Stimulated activated CD8-positive, alpha-beta memory T cell treated with anti-CD3 and anti-CD28 coated beads, Interleukin-2, amount 100 ng/mL, for 1 hour (primary cell): Measurements from ENCODE around the gene TRIM66.

Experiments used
- DNase-seq, 2 donors: peaks; one replicate each; pipeline ENCODE4 v3.0.0-alpha.2; 2020; ENCODE audit warnings: low read depth in 2 of 2

TRIM66 gene

DNA sequence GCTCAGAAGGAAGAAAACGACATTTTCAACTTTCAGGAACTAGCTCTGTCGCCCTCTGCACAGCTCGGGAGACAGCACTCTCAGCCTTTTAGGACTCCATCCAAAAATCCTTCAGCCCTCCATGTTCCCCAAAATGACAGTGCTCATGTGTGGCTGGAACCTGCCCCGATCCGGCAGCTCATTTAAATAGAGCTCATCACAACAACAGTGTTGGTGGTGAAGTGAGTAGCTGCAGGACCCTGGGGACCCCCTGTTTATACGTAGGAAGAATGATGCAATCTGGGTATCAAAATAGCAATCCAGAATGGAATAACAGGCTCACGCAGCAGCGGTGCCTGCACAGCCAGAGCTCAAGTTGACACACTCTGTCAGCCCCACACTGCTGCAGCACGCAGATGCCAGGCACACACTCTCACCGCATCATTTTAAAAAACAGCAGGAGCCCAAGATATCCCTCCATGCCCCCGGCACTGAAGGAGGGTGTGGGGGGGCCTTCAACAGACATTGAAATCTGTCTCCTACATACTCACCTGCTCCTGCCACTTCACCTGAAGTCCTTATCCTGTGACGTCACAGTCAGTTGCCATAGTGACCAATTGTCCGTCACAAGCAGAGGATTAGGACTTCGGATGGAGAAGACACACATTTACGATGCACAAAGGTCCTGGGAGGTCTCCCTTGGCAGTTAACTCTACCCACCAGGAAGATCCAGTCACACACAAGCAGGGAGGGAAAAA lies 24.0 kb downstream of the TRIM66 start:
- no peak for DNase-seq

DNA sequence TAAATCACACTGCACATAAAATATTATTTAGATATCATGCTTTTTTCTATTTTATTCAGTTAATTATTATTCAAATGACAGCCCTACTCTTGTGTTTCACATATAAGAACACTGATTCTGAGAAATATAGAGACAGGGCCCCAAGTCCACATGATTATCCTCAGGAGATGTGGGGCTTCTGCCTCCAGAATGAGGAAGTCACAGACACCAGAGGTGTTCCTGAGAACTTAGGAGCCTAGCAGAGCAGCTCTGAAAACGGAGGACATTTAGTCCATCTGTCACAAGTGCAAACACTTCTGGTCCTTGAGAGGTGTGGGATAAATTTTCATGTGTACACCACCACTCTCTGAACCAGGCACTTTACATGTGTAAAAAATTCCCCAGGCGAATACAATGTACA lies 26.2 kb downstream of the TRIM66 start:
- no peak for DNase-seq

DNA sequence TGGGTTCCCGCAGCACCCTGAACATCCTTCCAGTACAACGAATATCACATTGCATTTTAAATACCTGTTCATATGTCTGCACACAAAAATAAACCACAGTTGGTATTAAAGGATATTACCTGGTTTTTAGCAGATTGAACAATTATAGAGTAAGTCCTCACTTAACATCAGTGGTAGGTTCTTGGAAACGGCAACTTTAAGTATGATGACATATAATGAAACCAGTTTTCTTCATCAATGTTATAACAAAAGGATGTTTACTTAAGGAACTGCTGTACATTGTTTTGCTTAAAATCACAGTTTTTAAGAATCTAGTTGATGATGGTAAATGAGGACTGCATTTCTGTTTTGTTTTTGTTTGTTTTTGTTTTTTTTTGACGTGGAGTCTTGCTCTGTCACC lies 28.0 kb downstream of the TRIM66 start:
- no peak for DNase-seq

DNA sequence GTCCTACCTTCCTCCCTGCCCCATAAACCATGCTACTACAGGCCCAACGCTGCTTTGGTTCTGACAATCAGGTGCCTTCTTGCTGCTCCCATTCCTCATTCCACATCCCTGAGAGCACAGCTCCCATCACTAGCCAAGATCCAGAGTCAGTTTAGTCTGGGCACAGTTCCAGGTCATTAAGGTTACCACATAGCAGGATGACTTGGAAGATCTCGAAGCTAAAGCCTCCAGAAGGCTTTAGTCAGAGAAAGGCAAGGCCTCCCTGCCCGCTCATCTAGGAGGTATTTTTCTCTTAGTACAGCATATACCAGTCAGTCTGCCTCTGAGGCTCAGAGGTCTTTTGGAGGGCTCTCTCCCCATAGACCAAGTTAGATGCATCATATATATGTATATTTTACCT lies 30.3 kb downstream of the TRIM66 start:
- DNase-seq: no peak

DNA sequence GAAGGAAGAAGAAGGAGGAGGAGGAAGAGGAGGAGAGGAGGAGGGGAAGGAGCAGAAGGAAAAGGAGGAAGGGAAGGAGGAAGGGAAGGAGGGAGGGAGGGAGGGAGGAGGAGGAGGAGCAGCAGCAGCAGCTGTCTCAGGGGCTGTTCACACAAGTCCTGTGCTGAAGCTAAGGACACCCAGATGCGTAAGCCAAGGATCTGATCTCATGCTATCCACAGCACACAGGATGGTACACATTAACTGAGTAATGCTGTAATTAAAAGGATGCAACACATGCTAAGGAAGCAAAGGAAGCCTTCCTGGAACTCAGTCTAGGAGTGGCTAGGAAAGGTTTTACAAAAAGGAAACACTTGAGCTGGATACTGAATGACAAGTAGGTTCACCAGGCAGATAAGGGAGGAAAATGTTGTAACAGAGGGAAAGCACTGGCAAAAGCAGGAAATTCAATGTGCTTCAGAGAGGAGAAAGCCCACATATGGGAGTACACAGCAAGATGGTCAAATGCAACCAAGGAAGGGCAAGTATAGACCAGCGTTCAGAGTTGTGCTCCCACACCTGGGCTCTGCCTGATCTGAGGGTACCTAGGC lies 32.0 kb downstream of the TRIM66 start:
- no peak for DNase-seq

DNA sequence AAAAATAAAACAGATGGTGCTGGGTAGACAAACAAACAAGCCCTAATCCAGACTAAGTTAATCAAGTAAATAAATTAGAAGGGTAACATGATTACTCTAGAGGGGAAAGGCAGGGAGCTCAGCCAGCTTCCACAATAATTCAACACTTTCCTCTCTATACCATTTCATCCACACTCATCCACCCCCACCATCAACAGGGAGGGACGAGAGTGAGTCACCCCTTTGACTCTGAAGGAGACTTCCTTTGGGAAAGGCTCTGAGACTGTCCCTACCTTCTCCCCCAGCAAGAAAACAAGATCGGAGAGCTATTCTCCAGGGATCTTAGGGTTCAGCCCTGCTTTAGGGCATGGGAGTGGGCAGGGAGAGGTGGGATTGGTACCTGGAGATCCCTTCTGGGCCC lies 33.1 kb downstream of the TRIM66 start:
- no peak for DNase-seq

DNA sequence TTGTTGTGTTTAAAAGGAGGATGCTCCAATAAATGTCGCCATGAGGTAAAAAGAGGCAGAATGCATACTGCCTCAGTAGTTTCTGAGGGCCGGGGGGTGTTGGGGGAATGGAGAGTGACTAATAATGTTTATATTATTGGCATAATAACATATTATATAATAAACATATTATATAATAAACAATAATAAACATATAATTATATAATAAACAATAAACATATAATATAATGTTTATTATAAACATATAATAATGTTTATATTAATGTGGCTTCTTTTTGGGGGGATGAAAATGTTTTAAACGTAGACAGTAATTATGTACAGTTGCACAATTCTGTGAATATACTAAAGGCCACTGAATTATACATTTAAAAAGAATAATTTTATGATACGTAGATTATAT lies 35.6 kb downstream of the TRIM66 start:
- DNase-seq: no peak

DNA sequence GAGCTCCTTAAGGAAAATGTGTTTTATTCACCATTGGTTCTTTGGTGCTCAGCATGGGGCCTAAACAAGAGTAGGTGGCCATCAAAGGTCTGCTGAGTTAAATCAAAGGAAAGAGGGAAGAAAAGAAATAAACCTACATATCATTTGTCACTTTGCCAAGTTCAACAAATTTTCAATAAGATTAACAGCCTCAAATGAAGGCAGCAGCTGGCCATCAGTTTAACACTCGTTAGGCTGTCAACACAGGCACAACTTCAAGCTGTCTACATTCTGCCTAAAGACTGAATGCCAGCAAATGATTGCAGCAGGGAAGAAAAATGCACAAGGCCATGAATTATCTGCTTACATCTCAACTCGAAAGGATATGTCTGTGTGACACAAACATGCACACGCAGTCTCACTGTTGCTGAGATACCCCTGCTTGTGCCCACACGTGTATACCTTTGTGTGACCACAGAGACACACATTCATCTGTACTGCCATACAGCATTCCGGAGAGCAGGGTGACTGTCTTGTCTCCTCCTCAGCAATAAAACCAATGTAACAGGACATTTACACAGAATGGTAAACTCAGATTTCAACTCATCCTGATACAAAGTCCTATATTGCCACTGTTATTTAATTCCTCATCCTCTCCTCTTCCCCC lies 40.1 kb downstream of the TRIM66 start:
- DNase-seq: no peak

DNA sequence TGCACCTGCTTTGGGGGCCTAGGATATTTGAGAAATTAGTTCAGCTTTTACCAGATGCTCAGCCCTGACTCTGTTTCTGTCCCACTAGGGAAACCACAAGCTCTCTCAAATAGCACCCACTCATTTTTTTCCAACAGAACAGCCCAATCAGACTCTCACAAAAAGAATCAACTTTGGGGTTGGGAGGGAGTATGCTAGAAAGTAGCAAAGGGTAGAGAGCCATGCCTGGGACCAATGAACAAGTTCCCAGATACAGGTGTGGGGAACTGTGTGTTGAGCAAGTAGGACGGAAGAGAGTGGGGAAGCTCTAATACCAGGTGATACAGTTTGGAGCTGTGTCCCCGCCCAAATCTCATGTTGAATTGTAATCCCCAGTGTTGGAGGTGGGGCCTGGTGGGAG lies 41.1 kb downstream of the TRIM66 start:
- no peak for DNase-seq

DNA sequence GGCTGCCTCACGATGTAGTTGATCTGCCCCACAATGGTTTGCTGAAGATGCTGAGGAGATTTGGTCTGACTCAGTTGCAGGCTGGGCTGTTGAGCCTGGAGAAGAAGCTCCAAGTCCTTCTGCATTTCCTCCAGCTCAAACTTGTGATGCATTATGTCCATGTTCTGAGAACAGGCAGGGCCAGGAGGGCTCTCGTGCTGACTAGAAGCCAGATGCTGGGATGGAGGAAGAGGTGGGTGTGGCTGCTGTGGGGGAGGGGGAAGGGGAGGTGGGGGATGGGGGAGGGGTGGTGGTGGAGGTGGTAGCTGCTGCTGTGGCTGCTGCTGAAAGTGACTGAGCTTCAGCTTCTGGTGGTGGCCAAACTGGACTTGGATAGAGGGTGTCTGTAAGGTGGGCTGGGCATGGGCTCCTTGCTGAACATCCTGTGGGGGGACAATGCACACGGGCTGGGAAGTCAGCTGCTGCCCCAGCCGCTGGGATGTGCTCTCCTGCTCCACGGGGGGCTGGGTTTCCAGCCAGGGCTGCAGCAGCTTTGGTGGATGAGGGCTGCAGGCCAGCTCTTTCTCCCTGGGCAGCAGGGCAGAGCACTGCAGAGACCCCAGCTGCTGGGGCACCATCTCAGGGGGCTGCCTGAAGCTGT lies 42.1 kb downstream of the TRIM66 start:
- no peak for DNase-seq

DNA sequence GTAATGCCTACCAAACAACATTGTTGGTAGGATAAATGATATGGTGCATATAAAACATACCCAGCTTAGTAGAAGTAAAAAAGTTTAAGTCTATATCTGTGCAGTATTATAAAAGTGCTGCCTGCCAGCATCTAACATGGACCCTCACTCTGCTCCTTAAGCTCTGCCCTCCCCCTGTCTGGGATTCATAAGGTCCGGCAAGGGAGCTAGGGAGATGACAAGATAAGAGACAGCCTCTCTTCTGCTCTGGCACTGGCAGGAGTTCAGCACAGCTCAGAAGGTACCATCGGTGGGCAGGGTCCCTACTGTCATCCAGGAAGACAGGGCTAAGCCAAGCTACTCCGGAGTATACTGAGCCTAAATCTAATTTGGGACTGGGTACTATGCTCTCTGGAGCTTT lies 42.8 kb downstream of the TRIM66 start:
- DNase-seq: no peak

DNA sequence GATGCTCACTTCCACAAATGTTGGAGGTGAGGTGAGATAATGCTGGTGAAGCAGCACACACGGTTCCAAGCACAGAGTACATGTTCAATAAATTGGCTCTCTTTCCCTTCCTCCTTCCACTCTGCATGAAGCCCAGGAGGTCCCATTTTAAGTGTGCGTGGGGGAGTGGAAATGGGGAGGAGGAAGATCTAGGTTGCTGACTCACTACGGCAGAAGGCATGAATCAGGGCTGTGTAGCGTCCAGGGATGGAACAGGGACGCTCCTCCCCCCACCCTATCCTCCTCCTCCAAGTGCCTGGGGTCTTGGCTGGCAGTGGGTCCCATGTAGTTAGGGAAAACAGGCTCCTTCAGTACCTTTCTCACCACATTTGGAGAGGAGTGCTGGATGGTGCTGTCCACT lies 44.2 kb downstream of the TRIM66 start:
- no peak for DNase-seq

DNA sequence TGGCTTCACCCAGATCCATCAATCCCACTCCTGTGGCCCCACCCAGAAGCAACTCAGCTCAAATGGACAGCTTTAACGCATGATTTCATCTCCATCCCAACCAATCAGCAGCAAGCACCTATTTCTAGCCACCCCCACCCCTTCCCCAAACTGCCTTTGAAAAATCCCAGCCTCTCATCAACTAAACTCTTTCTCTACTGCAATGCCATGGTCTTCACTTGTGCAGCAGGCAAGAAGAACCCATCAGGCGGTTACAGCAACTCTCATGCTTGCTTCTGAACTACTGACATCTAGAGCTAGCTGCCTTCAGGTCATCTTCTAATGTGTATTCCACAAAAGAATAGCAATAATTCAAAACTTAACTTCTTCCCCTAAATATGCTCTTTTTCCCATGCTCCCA lies 46.3 kb downstream of the TRIM66 start:
- no peak for DNase-seq

DNA sequence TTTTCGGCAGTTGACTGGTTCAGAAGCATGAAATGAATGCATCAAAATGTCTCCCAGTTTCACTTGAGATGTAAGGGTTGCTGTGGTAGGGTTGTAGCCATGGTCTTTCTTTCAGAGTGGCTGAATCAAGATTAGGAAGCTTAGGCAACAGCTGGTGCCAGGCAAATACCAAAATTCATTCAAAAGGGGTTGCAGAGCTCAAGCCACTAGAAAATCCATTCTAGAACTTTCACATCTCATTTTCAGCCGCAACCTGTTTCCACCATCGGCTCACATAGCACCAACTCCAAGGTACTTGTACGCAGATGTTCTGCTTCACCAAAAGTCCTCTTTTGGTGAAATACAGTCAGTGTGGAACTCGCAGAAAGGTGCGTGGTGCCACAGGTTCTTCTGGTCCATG lies 48.0 kb downstream of the TRIM66 start:
- no peak for DNase-seq

DNA sequence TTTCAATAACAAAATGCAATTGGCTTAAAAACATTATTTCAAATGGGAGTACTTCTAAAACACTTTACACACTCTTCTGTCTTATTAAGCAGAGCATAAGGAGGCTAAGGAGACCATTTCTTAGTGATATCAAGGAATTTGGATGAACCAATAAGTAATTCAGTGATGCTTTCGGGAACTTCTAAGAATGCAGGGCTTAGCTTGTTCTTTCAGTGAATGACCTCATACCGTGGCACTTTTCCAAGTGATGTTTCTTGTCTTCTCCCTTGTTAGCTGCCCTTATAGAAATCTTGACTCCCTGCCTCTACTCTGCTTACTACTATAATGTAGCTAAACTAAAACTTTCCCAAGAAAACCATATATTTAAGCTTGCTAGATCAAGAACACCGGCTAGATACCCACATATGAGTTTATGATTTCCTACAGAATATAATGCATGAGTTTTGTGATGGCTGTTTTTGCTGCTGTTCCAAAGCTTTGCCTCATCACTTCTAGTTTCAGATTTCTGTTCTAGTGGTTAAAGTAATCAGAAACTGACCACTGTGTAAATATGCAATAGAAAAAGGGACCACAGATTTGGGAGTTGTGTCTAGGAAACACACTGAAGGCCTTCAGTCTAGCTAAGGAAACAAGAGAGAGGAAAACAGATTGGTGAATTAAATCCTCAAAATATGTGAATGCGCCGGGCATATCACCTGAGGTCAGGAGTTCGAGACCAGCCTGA lies 50.9 kb downstream of the TRIM66 start:
- no peak for DNase-seq

DNA sequence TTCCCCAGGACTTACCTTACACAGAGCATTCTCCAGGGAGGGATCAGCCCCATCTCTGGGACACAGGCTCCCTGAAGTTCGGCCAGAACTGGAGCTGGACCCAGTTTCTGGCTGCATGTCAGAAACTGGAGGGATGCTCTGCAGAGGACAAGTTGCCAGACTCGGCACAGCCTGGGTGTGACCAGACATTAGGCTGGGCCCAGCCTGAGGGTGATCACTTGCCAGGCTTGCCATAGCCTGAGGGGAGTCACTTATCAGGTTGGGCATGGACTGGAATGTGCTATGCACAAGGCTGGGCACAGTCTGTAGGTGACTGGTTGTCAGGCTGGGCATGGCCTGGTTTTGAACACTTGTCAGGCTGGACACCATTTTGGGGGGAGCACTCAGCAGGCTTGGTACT lies 57.8 kb downstream of the TRIM66 start:
- no peak for DNase-seq

DNA sequence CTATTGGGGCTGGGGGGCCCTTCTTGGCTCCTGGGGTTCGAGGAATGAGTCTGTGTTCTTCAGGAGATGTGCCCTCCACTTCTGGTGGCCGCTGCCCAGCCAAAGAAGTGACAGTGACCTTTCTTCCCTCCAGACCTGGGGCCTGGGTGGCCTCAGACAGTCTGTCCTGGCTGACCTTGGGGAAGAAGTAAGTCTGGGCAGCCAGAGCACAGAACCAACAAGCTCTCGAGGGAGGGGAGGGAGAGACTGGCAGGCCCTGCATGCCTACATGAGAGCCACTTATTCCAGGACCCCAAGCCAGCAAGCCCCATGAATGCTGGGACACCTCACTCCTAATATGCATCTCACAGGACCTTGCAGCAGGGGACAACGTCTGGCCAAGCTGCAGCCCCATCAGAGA lies 61.3 kb downstream of the TRIM66 start:
- DNase-seq: no peak

DNA sequence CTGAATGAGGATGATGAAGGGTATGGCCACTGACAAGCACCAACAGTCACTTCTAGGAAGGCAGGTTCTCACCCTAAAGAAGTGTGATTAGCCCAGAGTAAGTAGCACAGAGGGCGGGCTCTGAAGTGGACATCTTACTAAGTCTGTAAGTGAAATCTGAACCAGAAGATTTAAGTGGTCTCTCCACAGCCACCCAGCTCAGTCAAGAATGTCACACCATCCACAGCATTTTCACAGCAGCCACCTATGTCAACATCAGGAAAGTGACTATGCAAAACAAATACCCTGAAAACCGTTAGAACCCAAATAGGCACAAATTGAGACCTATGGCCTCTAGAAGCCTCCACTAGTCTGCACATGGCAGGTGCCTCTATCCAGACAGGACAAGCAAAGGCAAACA lies 65.4 kb downstream of the TRIM66 start:
- no peak for DNase-seq

DNA sequence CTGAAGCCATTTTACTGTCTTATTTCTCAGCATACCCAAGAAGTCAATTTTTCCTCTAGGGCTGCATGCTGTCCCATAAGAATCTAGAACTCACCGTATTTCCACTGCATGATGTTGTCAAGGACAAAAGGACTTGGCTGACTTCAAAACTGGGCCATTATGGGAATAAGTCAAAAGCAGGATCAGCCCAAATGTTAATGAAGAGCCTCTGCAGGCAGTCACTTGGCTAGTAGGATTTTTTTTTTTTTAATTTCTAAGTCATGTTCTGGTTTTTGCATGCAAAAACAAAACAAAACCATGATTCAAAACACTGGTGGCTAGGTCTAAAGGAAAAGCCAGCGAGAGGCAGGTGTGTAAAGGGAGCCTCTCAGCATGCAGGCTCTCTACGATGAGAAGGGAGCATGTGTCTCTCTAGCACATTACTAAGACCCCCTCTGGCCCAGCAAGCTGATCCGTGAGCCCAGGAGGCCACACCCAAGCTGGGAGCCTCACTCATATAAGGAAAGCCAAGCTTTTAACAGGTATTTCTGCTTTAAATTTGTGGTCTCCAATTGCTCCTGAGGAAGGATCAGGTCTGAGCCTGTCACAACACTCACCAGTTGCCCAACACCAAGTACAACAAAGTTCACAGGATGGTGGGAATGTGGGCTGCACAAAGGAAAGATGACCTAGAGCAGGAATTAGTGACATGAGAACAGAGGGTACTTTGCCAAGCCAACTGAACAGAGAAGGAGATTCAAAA lies 67.0 kb downstream of the TRIM66 start:
- DNase-seq: no peak

DNA sequence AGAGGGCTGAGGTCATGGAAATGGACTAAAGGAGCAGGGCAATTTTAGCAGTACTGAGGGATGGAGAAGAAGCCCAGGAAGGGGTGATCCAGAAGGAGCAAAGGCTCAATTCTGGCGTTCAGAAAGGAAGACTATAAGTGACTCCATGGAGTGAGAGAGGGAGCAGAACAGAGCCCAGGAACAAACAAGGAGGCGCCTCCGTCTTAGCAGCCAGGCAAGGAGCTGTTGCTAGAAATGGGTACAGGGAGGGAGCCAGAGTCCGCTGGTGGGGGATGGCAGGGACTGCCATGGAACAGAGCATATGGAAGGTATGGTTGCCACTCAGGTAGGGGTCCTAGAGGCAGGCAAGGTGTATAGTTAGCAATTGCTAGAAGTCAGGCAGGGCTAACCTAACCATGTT lies 68.0 kb downstream of the TRIM66 start:
- DNase-seq: no peak

DNA sequence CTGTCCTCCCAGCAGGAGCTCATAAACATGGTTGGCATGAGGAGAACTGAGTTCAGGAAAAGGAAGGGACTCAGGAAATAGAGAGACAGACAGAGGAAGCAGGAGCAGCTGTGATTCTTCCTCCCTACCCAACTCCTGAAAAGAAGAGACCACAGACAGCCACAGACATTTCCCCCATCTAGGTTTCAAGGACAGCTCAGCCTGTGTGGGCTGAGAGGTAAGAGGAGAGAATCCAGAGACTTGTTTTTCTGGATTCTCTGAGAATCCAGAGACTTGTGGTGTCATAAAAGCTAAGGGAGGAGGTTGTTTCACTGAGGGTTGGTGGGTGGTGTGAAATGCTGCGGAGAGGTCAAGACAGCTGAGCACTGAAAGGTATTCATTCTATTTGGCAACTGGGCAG lies 69.4 kb downstream of the TRIM66 start:
- no peak for DNase-seq

DNA sequence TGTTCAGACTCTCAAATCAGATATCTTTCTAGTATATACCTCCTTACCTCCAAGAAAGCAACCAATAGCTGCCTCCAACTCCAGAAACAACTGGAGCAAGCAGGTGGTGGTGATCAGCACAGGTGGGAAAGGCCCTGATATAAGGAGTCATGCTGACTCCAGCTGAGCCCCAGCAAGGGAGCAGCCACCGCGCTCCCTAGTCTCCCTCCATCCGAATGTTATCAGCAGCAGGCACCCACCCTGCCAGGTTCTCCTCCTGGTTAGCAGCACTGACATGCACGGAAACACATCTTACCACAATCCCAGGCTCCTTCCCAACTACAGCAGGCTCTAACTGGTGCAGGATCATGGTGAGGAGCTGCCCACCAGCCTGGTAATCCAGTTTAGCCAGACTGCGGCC lies 69.9 kb downstream of the TRIM66 start:
- DNase-seq: no peak
